HCT116 (cell line): ENCODE results near the gene NAIP. TPM values are rescaled to one million over a fixed set of nuclear protein-coding genes. Genes with fewer than 3 reads are reported as not detected.
"Not testable (repeated sequence)": the region's sequence is repeated elsewhere in the genome, so short reads cannot be mapped to it uniquely, and the experiment has no call there.

Experiments
- ATAC-seq: fragments of 200-7000 bp; cut with Tn5 transposase; 2 replicates; pipeline ENCODE4 v1.9.1; 2020; ENCODE audit warnings: mild to moderate bottlenecking, moderate library complexity
- BruUV-seq: library from RNA; stranded (reverse); fragments of 400-500 nt; replicated peaks from 2 replicates; lab custom pipeline; 2021; lab: Mats Ljungman, UMichigan
- CTCF ChIA-PET: fragments of 300-600 bp; sonication (Branson Sonifier 250); formaldehyde crosslinking; loops from one replicate; lab custom pipeline; 2021; ENCODE audit warnings: antibody characterized with exemption; lab: Charles Lee
- POLR2A ChIA-PET: fragments of 300-600, 350-600 bp; sonication (Branson Sonifier 250); formaldehyde crosslinking; loops from one replicate; lab custom pipeline; 2021; ENCODE audit warnings: antibody characterized with exemption; lab: Charles Lee
- RAD21 ChIA-PET, 2 experiments: fragments of 300-600 bp; sonication (Branson Sonifier 250); formaldehyde crosslinking; loops; one replicate each; lab custom pipeline; 2023; ENCODE audit warnings: low total read pairs in 2 of 2; ENCODE audit not compliant: uncharacterized antibody in 2 of 2, unreplicated experiment in 2 of 2, low non-redundant PET in 1 of 2; lab: Charles Lee
- DNase-seq: peaks from one replicate; pipeline ENCODE4 v3.0.0-alpha.2; 2010; ENCODE audit warnings: low read depth, low spot score
- H2AFZ ChIP-seq: fragments of 200-600 bp; shearing (Covaris generic), sonication (generic); 2 replicates; pipeline ENCODE4 v1.6.1; 2017; ENCODE audit warnings: low read depth, mixed run types, mixed read lengths, antibody characterized with exemption, low read length; ENCODE audit not compliant: poor library complexity, severe bottlenecking
- H3K27ac ChIP-seq: 2 replicates; pipeline ENCODE4 v1.5.1; 2012; ENCODE audit warnings: low read depth, low read length
- H3K27me3 ChIP-seq: fragments of 200-600 bp; sonication (generic); 2 replicates; pipeline ENCODE4 v1.6.1; 2016; ENCODE audit warnings: mixed run types, low read length, mixed read lengths; ENCODE audit not compliant: insufficient read depth
- H3K36me3 ChIP-seq, 2 experiments: fragments of 200-500 bp in 1 of 2; fragments of 200-600 bp in 1 of 2; sonication (Bioruptor generic) in 1 of 2; sonication (generic) in 1 of 2; 2 replicates each; pipeline versions ENCODE4 v1.5.1 to v1.6.1; 2014 to 2016; ENCODE audit warnings: low read length in 2 of 2, inconsistent platforms in 1 of 2, mixed read lengths in 1 of 2, mixed run types in 1 of 2; ENCODE audit not compliant: insufficient read depth in 2 of 2, control insufficient read depth in 1 of 2
- H3K4me1 ChIP-seq, 2 experiments: fragments of 200-600 bp in 1 of 2; sonication (generic) in 1 of 2; 2 replicates each; pipeline versions ENCODE4 v1.5.1 to v1.6.1; 2012 to 2017; ENCODE audit warnings: low read length in 2 of 2, inconsistent platforms in 1 of 2, mild to moderate bottlenecking in 1 of 2, mixed read lengths in 1 of 2, mixed run types in 1 of 2, moderate library complexity in 1 of 2; ENCODE audit not compliant: insufficient read depth in 2 of 2, control insufficient read depth in 1 of 2
- H3K4me2 ChIP-seq: fragments of 200-600 bp; sonication (generic); 2 replicates; pipeline ENCODE4 v1.6.1; 2017; ENCODE audit warnings: mixed run types, low read length, mixed read lengths
- H3K4me3 ChIP-seq, 2 experiments: fragments of 200-600 bp in 1 of 2; sonication (generic) in 1 of 2; replicated peaks in 1 of 2; 2 replicates each; pipeline ENCODE4 v1.5.1; 2011 to 2016; ENCODE audit warnings: low read length in 2 of 2, control low read depth in 1 of 2, low read depth in 1 of 2, mild to moderate bottlenecking in 1 of 2, mixed read lengths in 1 of 2, mixed run types in 1 of 2
- H3K79me2 ChIP-seq: fragments of 200-600 bp; sonication (generic); 2 replicates; pipeline ENCODE4 v1.6.1; 2017; ENCODE audit warnings: mild to moderate bottlenecking, mixed run types, low read length, moderate library complexity, mixed read lengths; ENCODE audit not compliant: insufficient read depth
- H3K9ac ChIP-seq: fragments of 200-600 bp; sonication (generic); 2 replicates; pipeline ENCODE4 v1.6.1; 2016; ENCODE audit warnings: low read length, mixed read lengths
- H3K9me2 ChIP-seq: fragments of 200-600 bp; sonication (generic), shearing (Covaris generic); 2 replicates; pipeline ENCODE4 v1.6.1; 2017; ENCODE audit warnings: mixed run types, mild to moderate bottlenecking, moderate library complexity; ENCODE audit not compliant: insufficient read depth
- H3K9me3 ChIP-seq, 2 experiments: fragments of 200-500 bp in 1 of 2; fragments of 200-600 bp in 1 of 2; sonication (Bioruptor generic) in 1 of 2; sonication (generic) in 1 of 2; 2 replicates each; pipeline ENCODE4 v1.6.1; 2014 to 2017; ENCODE audit warnings: low read length in 2 of 2, mixed read lengths in 2 of 2, inconsistent platforms in 1 of 2, low read depth in 1 of 2, mild to moderate bottlenecking in 1 of 2, mixed run types in 1 of 2, moderate library complexity in 1 of 2; ENCODE audit not compliant: control insufficient read depth in 1 of 2, insufficient read depth in 1 of 2
- H4K20me1 ChIP-seq: fragments of 200-600 bp; sonication (generic), shearing (Covaris generic); 2 replicates; pipeline ENCODE4 v1.6.1; 2017; ENCODE audit warnings: mixed run types, mild to moderate bottlenecking, moderate library complexity; ENCODE audit not compliant: insufficient read depth
- intact Hi-C: fragments of 100-400 bp; cut with micrococcal nuclease; formaldehyde crosslinking; loops from 2 replicates; pipeline ENCODE4 v1.10.0; 2022
- total RNA-seq: library from RNA; stranded (reverse); gene quantifications from one replicate; pipeline ENCODE4 v1.2.1, GENCODE V29; 2021; ENCODE audit not compliant: unreplicated experiment

NAIP gene
- total RNA-seq, 1 experiment from 2014 or later, result 7.0 TPM

DNA sequence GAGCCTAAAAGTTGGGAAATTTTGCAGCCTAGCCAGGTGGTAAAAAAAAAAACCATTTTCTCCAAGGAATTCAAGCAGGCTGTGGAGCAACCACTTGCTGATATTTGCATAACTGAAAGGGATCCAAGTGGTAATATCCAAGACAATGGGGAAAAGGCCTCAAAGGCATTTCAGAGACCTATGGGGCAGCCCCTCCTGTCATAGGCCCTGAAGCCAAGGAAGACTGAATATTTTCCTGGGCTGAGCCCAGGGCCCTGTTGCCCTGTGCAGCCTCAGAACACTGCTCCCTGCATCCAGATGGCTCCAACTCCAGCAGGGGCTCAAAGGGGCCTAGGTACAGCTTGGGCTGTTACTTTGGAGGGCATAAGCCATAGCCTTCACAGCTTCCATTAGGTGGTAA, 60.6 kb downstream of the NAIP start:
- RAD21 ChIA-PET, H3K9me2 ChIP-seq, H3K4me1 ChIP-seq, H3K9me3 ChIP-seq, H3K4me3 ChIP-seq, H4K20me1 ChIP-seq, H3K27me3 ChIP-seq, DNase-seq, H3K4me2 ChIP-seq, H2AFZ ChIP-seq, H3K9ac ChIP-seq, ATAC-seq, H3K27ac ChIP-seq, H3K79me2 ChIP-seq, POLR2A ChIA-PET, CTCF ChIA-PET, H3K36me3 ChIP-seq, BruUV-seq, intact Hi-C loops: not testable (repeated sequence)

DNA sequence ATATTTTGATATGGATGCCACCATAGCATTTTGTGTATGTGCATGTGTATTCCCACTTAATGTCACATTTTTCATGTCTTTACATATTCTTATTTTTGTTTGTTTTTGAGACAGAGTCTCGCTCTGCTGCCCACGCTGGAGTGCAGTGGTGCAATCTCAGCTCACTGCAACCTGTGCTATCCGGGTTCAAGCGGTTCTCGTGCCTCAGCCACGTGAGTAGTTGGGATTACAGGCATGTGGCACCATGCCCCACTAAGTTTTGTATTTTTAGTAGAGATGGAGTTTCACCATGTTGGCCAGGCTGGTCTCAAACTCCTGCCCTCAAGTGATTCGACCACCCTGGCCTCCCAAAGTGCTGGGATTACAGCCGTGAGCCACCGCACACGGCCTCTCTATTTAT, 72.1 kb downstream of the NAIP start:
- H3K27ac ChIP-seq, H3K79me2 ChIP-seq, POLR2A ChIA-PET, H3K27me3 ChIP-seq, H3K9ac ChIP-seq, H3K9me2 ChIP-seq, H2AFZ ChIP-seq, H3K9me3 ChIP-seq, CTCF ChIA-PET, H3K4me3 ChIP-seq, H3K36me3 ChIP-seq, DNase-seq, BruUV-seq, RAD21 ChIA-PET, ATAC-seq, intact Hi-C loops, H4K20me1 ChIP-seq, H3K4me1 ChIP-seq, H3K4me2 ChIP-seq: not testable (repeated sequence)

DNA sequence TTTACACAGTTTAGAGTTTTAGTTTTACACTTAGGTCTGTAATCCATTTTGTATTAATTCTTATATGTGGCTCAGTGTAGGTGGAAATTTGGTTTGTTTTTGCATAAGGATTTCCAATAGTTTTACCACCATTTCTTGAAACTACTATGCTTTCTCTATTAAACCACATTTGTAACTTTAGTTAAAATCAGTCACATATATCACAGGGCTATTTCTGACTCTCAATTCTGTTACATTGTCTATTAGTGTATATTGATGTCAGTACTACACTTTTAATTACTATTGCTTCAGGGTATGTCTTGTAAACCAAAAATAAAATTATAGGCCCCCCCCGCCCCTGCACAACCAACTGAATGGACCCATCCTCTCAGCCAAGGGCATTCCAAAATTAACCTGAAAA, 92.6 kb downstream of the NAIP start:
- BruUV-seq, H3K4me1 ChIP-seq, CTCF ChIA-PET, POLR2A ChIA-PET, RAD21 ChIA-PET, H3K9ac ChIP-seq, H3K4me3 ChIP-seq, H3K9me2 ChIP-seq, H2AFZ ChIP-seq, H3K36me3 ChIP-seq, H3K27ac ChIP-seq, DNase-seq, H3K4me2 ChIP-seq, H3K9me3 ChIP-seq, ATAC-seq, H3K79me2 ChIP-seq, H3K27me3 ChIP-seq, intact Hi-C loops, H4K20me1 ChIP-seq: not testable (repeated sequence)

DNA sequence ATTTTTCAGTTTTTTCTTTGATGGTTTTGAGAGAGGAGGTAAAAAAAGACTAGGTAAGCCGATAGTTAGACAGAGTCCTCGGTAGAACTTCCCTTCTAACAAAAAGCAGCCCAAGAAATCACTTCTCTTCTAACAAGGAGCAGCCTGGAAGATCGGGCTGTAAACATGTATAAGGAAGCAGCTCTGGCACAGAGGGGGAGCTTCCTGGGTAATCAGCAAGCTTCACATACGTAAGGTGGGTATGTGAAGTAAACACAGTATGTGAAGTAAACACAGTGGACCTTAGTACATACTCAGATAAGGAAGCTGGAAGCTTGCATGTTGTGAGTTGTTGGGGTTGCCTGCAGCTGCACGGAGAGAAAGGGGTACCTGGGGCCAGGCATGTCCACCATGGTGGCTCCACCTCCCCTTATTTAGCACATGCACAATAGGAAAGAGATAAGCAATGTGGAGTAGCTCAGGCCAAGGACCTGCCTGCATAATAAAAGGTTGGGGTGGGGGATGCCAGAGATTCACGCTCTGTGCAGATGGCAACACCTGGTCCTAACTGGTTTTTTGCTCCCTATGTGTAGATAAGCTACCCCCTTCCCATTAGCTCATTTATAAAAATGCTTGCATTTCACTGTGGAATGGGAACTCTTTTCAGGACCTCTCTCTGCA, 93.3 kb downstream of the NAIP start:
- H2AFZ ChIP-seq, H3K79me2 ChIP-seq, BruUV-seq, RAD21 ChIA-PET, H3K9ac ChIP-seq, H3K4me2 ChIP-seq, DNase-seq, H3K9me3 ChIP-seq, H3K27ac ChIP-seq, intact Hi-C loops, H3K4me1 ChIP-seq, H3K36me3 ChIP-seq, H3K9me2 ChIP-seq, CTCF ChIA-PET, POLR2A ChIA-PET, H3K27me3 ChIP-seq, H4K20me1 ChIP-seq, ATAC-seq, H3K4me3 ChIP-seq: not testable (repeated sequence)
